ENCODE data around the gene PRKRIP1. TPM values are rescaled to one million over a fixed set of nuclear protein-coding genes. Genes with fewer than 3 reads are reported as not detected.

Gene PRKRIP1
- total and polyA plus RNA-seq, 2 donors (not counting 1 experiment from before 2014, with no cell fraction given) = 13.8 to 16.3 TPM

DNA sequence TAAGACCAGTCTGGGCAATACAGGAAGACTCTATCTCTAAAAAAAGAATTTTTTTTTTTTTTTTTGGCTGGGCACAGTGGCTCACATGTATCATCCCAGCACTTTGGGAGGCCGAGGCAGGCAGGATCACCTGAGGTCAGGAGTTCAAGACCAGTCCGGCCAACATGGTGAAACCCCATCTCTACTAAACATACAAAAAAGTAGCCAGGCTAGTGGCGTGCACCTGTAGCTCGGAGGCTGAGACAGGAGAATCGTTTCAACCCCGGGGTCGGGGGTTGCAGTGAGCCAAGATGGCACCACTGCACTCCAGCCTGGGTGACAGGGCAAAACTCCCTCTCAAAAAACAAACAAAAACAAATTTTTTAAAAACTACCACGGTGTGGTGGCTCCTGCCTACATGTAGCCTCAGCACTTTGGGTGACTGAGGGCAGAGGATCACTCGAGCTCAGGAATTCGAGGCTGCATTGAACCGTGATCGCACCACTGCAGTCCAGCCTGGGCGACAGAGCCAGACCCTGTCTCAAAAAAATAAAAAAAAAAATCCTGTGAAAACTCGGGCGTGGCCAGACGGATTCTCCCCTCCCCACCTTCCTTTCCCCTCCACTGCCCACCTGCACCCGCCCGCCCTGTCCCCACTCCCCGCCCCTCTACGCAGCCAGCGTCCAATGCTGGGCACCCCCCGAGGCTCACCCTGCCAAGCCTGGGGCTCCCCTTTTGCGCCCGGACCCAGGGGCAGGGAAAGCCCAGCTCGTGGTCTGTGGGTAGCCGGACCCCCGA, 36.5 kb downstream of the PRKRIP1 start:
- DNase-seq (ENCODE audit: low read depth in 2 of 2) = no peak
- Histone ChIP-seq H3K4me1 (ENCODE audit: control insufficient read depth, extremely low read depth, insufficient read depth, low read length) (peaks cover 5% of the 10 kb centered on the region), H2AFZ (ENCODE audit: low read length) (peak overlapping the region; percentile 62)

DNA sequence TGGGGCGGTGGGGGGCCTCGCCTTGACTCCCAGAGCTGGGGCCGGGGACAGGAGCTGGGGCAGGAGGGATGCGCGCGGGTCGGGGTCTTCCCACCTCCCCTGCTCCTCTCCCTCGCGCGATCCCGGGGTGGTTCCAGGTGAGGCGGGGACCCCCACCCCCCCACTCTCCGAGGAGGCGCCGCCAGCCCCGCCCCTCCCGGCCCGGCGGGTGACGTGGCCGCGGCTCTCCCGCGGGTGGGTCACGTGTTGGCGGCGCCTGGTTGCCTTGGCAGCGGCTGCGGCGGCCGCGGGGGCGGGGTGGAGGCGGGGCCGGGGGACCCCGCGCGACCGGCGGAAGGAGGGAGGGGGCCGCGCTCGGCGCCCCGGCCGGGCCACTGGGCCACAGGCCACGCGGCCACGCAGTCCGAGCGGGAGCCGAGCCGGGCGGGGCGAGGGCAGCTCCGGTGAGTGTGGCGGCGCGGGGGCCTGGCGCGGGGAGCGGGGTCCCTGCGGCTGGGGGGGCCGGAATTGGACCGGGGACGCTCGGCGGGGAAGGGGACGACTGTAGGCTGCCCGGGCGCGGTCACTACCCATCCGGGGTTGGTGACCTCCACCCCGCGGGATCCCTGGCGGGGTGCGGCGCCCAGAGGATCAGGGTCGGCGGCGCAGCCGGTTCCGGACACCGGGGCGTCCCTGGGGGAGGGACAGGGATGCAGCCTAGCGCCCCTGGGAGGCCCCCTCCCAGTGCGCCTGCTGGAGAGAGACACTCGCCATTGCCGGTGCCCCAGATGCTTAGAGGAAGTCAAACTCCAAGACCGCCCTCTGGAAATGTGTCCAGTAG, 37.3 kb downstream of the PRKRIP1 start, which contains the start of gene ORAI2:
Gene ORAI2 (plus strand): TSS at position 357 of the 820 bp plus-strand sequence. CDS start 5,382 bp downstream, outside the sequence.
- TF ChIP-seq EZH2 (IDR thresholded peaks at IDR 0.05; ENCODE audit: low read length, missing control alignments) = no peak
- TF ChIP-seq, protein P1, sequence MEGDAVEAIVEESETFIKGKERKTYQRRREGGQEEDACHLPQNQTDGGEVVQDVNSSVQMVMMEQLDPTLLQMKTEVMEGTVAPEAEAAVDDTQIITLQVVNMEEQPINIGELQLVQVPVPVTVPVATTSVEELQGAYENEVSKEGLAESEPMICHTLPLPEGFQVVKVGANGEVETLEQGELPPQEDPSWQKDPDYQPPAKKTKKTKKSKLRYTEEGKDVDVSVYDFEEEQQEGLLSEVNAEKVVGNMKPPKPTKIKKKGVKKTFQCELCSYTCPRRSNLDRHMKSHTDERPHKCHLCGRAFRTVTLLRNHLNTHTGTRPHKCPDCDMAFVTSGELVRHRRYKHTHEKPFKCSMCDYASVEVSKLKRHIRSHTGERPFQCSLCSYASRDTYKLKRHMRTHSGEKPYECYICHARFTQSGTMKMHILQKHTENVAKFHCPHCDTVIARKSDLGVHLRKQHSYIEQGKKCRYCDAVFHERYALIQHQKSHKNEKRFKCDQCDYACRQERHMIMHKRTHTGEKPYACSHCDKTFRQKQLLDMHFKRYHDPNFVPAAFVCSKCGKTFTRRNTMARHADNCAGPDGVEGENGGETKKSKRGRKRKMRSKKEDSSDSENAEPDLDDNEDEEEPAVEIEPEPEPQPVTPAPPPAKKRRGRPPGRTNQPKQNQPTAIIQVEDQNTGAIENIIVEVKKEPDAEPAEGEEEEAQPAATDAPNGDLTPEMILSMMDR (conservative IDR thresholded peaks at IDR 0.05 in 1 of 2, IDR thresholded peaks at IDR 0.05 in 1 of 2; ENCODE audit: low read depth in 1 of 2, low read length in 2 of 2) = no peak
- Histone ChIP-seq H3K9ac (ENCODE audit: insufficient read depth, low read length) (peak within 1 kb of the TSS; percentile 75), H3K4me2 (ENCODE audit: extremely low read depth, insufficient read depth, low read length) (peak within 1 kb of the TSS; percentile 96), H3K9me3 (ENCODE audit: control insufficient read depth, insufficient read depth, low read depth, low read length) (no peaks in the 10 kb centered on the region), H4K20me1 (ENCODE audit: control insufficient read depth, extremely low read depth, insufficient read depth, low read length) (no peaks in the 10 kb centered on the region), H3K4me3 (replicated peaks in 1 of 4; ENCODE audit: control extremely low read depth in 1 of 4, insufficient read depth in 1 of 4, low read depth in 3 of 4, low read length in 4 of 4) (peak within 1 kb of the TSS; percentile 72 to 90 (median 80)), H3K79me2 (ENCODE audit: control insufficient read depth, insufficient read depth, low read length) (peaks cover 3% of the 10 kb centered on the region), H3K27ac (ENCODE audit: insufficient read depth, low read length) (peak within 1 kb of the TSS; percentile 75), H2AFZ (ENCODE audit: low read length) (peak within 1 kb of the TSS; percentile 75), H3K4me1 (ENCODE audit: control insufficient read depth, extremely low read depth, insufficient read depth, low read length) (peaks cover 5% of the 10 kb centered on the region), H3K27me3 (ENCODE audit: control insufficient read depth, insufficient read depth, low read length) (no peaks in the 10 kb centered on the region), H3K36me3 (ENCODE audit: control insufficient read depth, insufficient read depth, low read length) (no peaks in the 10 kb centered on the region)
- DNase-seq (ENCODE audit: low read depth in 2 of 2) = peak; percentile 58 to 66

More for the DNA sequence above, 36.5 kb downstream of the PRKRIP1 start:
- H3K36me3 ChIP-seq (ENCODE audit: control insufficient read depth, insufficient read depth, low read length) = no peaks in the 10 kb centered on the region
- no peaks in the 10 kb centered on the region for H4K20me1 ChIP-seq (ENCODE audit: control insufficient read depth, extremely low read depth, insufficient read depth, low read length)
- H3K4me3 ChIP-seq (replicated peaks in 1 of 4; ENCODE audit: control extremely low read depth in 1 of 4, insufficient read depth in 1 of 4, low read depth in 3 of 4, low read length in 4 of 4) = peak overlapping the region; percentile 35 to 80 (median 53)
- TF ChIP-seq, protein P1 (conservative IDR thresholded peaks at IDR 0.05 in 1 of 2, IDR thresholded peaks at IDR 0.05 in 1 of 2; ENCODE audit: low read depth in 1 of 2, low read length in 2 of 2) = no peak
- TF ChIP-seq EZH2 (IDR thresholded peaks at IDR 0.05; ENCODE audit: low read length, missing control alignments) = no peak
- H3K27me3 ChIP-seq (ENCODE audit: control insufficient read depth, insufficient read depth, low read length) = no peaks in the 10 kb centered on the region
- peak overlapping the region; percentile 96 for H3K4me2 ChIP-seq (ENCODE audit: extremely low read depth, insufficient read depth, low read length)
- peaks cover 3% of the 10 kb centered on the region for H3K79me2 ChIP-seq (ENCODE audit: control insufficient read depth, insufficient read depth, low read length)
- H3K27ac ChIP-seq (ENCODE audit: insufficient read depth, low read length) = peak overlapping the region; percentile 75
- peak overlapping the region; percentile 75 for H3K9ac ChIP-seq (ENCODE audit: insufficient read depth, low read length)
- no peaks in the 10 kb centered on the region for H3K9me3 ChIP-seq (ENCODE audit: control insufficient read depth, insufficient read depth, low read depth, low read length)

DNA sequence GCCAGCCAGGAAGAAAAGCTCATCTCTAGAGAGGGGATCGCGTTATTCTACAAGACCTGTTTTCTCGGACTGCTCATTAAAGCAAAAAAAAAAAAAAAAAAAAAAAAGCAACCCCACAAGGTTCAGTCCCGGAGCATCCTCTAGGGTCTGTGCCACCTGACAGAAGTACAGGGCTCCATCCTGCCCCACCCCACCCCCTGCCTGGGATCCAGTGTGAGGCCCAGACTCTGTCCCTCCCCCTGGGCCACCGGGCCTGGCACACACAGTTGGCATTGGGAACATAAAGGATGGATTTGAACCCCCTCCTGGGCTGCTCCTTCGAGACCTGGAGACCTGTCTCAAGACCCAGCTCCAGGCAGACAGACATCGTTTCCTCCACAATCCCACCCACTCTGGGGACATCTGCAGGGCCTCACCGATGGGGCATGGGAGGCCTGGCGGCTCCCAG, 37.9 kb downstream of the PRKRIP1 start:
- Histone ChIP-seq H3K27me3 (ENCODE audit: control insufficient read depth, insufficient read depth, low read length) (no peaks in the 10 kb centered on the region), H3K4me1 (ENCODE audit: control insufficient read depth, extremely low read depth, insufficient read depth, low read length) (peaks cover 5% of the 10 kb centered on the region), H3K9ac (ENCODE audit: insufficient read depth, low read length) (peak overlapping the region; percentile 75), H3K4me2 (ENCODE audit: extremely low read depth, insufficient read depth, low read length) (peak overlapping the region; percentile 66), H4K20me1 (ENCODE audit: control insufficient read depth, extremely low read depth, insufficient read depth, low read length) (no peaks in the 10 kb centered on the region), H3K9me3 (ENCODE audit: control insufficient read depth, insufficient read depth, low read depth, low read length) (no peaks in the 10 kb centered on the region), H2AFZ (ENCODE audit: low read length) (peak overlapping the region; percentile 75), H3K79me2 (ENCODE audit: control insufficient read depth, insufficient read depth, low read length) (peaks cover 3% of the 10 kb centered on the region), H3K27ac (ENCODE audit: insufficient read depth, low read length) (peak overlapping the region; percentile 71), H3K4me3 (replicated peaks in 1 of 4; ENCODE audit: control extremely low read depth in 1 of 4, insufficient read depth in 1 of 4, low read depth in 3 of 4, low read length in 4 of 4) (peak overlapping the region; percentile 72 to 90 (median 80)), H3K36me3 (ENCODE audit: control insufficient read depth, insufficient read depth, low read length) (peaks cover under 1% of the 10 kb centered on the region)
- DNase-seq (ENCODE audit: low read depth in 2 of 2) = no peak
- TF ChIP-seq, protein P1 (conservative IDR thresholded peaks at IDR 0.05 in 1 of 2, IDR thresholded peaks at IDR 0.05 in 1 of 2; ENCODE audit: low read depth in 1 of 2, low read length in 2 of 2) = no peak
- no peak for TF ChIP-seq EZH2 (IDR thresholded peaks at IDR 0.05; ENCODE audit: low read length, missing control alignments)
